HepG2 (cell line): ENCODE data around the gene BAHCC1. TPM values are rescaled to one million over a fixed set of nuclear protein-coding genes. Genes with fewer than 3 reads are reported as not detected.

Experiments used
- ATF7-NPFF ChIP-seq: sonication (generic); formaldehyde crosslinking; IDR thresholded peaks from 2 replicates; pipeline ENCODE4 v1.8.1; 2023; ENCODE audit warnings: mild to moderate bottlenecking, low read depth, missing genetic modification reagents, moderate library complexity
- HDAC1 ChIP-seq: sonication (generic); formaldehyde crosslinking; IDR thresholded peaks from 2 replicates; pipeline ENCODE4 v1.5.1; 2020; ENCODE audit warnings: mild to moderate bottlenecking, missing genetic modification reagents
- IKZF5 ChIP-seq: IDR thresholded peaks from 2 replicates; pipeline ENCODE4 v1.6.1; 2018; ENCODE audit warnings: missing genetic modification reagents, mild to moderate bottlenecking, missing compliant biosample characterization
- SAP130 ChIP-seq: IDR thresholded peaks from 2 replicates; pipeline ENCODE4 v1.6.1; 2016; ENCODE audit warnings: low read depth
- THYN1 ChIP-seq: sonication (generic); formaldehyde crosslinking; IDR thresholded peaks from 2 replicates; pipeline ENCODE4 v1.8.1; 2023; ENCODE audit warnings: low read depth, mild to moderate bottlenecking, moderate library complexity, missing genetic modification reagents, borderline replicate concordance
- U2AF1 ChIP-seq: fragments of 200-400 bp; formaldehyde crosslinking; optimal IDR thresholded peaks from 2 replicates; pipeline ENCODE3; 2017; ENCODE audit warnings: mild to moderate bottlenecking, low read depth, low read length
- ZNF121 ChIP-seq: sonication (generic); formaldehyde crosslinking; IDR thresholded peaks from 2 replicates; pipeline ENCODE4 v1.5.0; 2020; ENCODE audit warnings: mild to moderate bottlenecking, missing genetic modification reagents
- ZNF224 ChIP-seq: sonication (generic); formaldehyde crosslinking; IDR thresholded peaks from 2 replicates; pipeline ENCODE4 v1.5.0; 2020; ENCODE audit warnings: mild to moderate bottlenecking, missing genetic modification reagents
- ZNF275 ChIP-seq: sonication (generic); formaldehyde crosslinking; IDR thresholded peaks from 2 replicates; pipeline ENCODE4 v1.8.0; 2022; ENCODE audit warnings: missing genetic modification reagents, mild to moderate bottlenecking, inconsistent platforms, borderline replicate concordance
- ZNF761 ChIP-seq: sonication (generic); formaldehyde crosslinking; conservative IDR thresholded peaks from 2 replicates; pipeline ENCODE4 v1.4.0; 2020; ENCODE audit warnings: mild to moderate bottlenecking, missing genetic modification reagents
- ZNF781 ChIP-seq: sonication (generic); formaldehyde crosslinking; IDR thresholded peaks from 2 replicates; pipeline ENCODE4 v1.5.1; 2020; ENCODE audit warnings: borderline replicate concordance, mild to moderate bottlenecking, missing genetic modification reagents; ENCODE audit errors: not compliant biosample characterization
- ZNF788 ChIP-seq: sonication (generic); formaldehyde crosslinking; IDR thresholded peaks from 2 replicates; pipeline ENCODE4 v1.5.0; 2020; ENCODE audit warnings: mild to moderate bottlenecking, missing genetic modification reagents, borderline replicate concordance
- polyA plus RNA-seq, 8 experiments: library from polyadenylated mRNA; depleted of rRNA in 3 of 8; stranded (reverse) in 7 of 8; unstranded in 1 of 8; fragments of >200 nt; fragmentation: Illumina TruSeq in 4 of 8; extraction: Trizol in 4 of 8; gene quantifications; 2 replicates each; pipeline versions ENCODE4 v1.2.1 to v1.2.3, GENCODE V29; 2011 to 2016; ENCODE audit warnings: low read depth in 4 of 8, missing spikeins in 1 of 8, mixed read lengths in 1 of 8; ENCODE audit not compliant: insufficient read depth in 1 of 8
- total RNA-seq, 5 experiments: library from RNA; depleted of rRNA; stranded (reverse); fragments of >200 nt; fragmentation: Illumina TruSeq; extraction: Trizol; gene quantifications; 2 replicates each; pipeline ENCODE4 v1.2.3, GENCODE V29; 2016; ENCODE audit warnings: low read depth in 1 of 5
- TF ChIP-seq, protein P1 (sequence below): sonication (generic); formaldehyde crosslinking; conservative IDR thresholded peaks from 2 replicates; pipeline ENCODE4 v1.4.0; 2020; ENCODE audit warnings: missing genetic modification reagents

BAHCC1 gene
- total and polyA plus RNA-seq, 2 of the 13 experiments (the other 11 are each of a cell fraction or from before 2014, with no cell fraction given) = 1.4 to 1.7 TPM

GRCh38 chr17:81354954-81355347, 40.3 kb upstream of the BAHCC1 start (continued):
- TF ChIP-seq IKZF5 (CRISPR knock-in tag) (no peak), SAP130 (CRISPR knock-in tag) (peak; percentile 52; the same call in 1 of the 2 replicates), HDAC1 (CRISPR knock-in tag) (no peak), ZNF224 (CRISPR knock-in tag) (no peak), U2AF1 (no peak), ZNF761 (CRISPR knock-in tag) (no peak), ZNF781 (CRISPR knock-in tag) (no peak), ZNF121 (no peak), THYN1 (no peak), ATF7-NPFF (no peak), ZNF275 (no peak), ZNF788 (CRISPR knock-in tag) (no peak)
- TF ChIP-seq, protein P1, sequence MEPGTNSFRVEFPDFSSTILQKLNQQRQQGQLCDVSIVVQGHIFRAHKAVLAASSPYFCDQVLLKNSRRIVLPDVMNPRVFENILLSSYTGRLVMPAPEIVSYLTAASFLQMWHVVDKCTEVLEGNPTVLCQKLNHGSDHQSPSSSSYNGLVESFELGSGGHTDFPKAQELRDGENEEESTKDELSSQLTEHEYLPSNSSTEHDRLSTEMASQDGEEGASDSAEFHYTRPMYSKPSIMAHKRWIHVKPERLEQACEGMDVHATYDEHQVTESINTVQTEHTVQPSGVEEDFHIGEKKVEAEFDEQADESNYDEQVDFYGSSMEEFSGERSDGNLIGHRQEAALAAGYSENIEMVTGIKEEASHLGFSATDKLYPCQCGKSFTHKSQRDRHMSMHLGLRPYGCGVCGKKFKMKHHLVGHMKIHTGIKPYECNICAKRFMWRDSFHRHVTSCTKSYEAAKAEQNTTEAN = no peak
